ENCODE results near the gene IGFBP3. TPM values are rescaled to one million over a fixed set of nuclear protein-coding genes. Genes with fewer than 3 reads are reported as not detected.

Gene IGFBP3
- 100 to 1,000 TPM in 1 of 4 donors, 10 to 100 TPM in 3; 25.4 to 118 (median 57.6) TPM for total RNA-seq

- peak within 1 kb of the TSS; percentile 26 to 58 (median 42) for H3K4me3 ChIP-seq
- in situ Hi-C loops (cut with MboI; ENCODE audit: low pct_ligation_motif_present in 1 of 4, low pct_unique_long_range_greater_than_20kb in 1 of 4, low sequenced_read_pairs in 3 of 4), result loop anchor here in 3 of 4 donors (5.0 to 25.0 kb wide), 5 partner anchors 432 to 1267 kb away; no protein-coding TSS in a partner anchor
- peaks cover 0 to 29% (median 20%) of the 10 kb centered on the region in 4 donors for H3K4me1 ChIP-seq
Measured at GRCh38 chr7:45920502-45921380, at the start of gene IGFBP3. Gene IGFBP3 (minus strand): TSS chr7:45921272. CDS start chr7:45921140, 132 bp downstream.

GRCh38 chr7:45970454-45970853 lies 49.4 kb upstream of the IGFBP3 start:
- Histone ChIP-seq H3K27me3 (no peaks in the 10 kb centered on the region), H3K9me3 (no peaks in the 10 kb centered on the region), H3K36me3 (no peaks in the 10 kb centered on the region), H3K27ac (no peak overlapping the region), H3K4me1 (no peaks in the 10 kb centered on the region), H3K4me3 (no peak overlapping the region)
- no peak for DNase-seq
- WGBS, 2 donors (ENCODE audit: low coverage in 1 of 2), result 69% methylated on average over 2 of the region's 2 CpGs; no CpG with 5 or more reads in 1 of the 2 donors
- TF ChIP-seq POLR2A (IDR thresholded peaks at IDR 0.05) (no peak), POLR2AphosphoS5 (IDR thresholded peaks at IDR 0.05) (no peak), CTCF (IDR thresholded peaks at IDR 0.05) (no peak), EP300 (IDR thresholded peaks at IDR 0.05; ENCODE audit: low read depth) (no peak)
- intact Hi-C loops (cut with DNase I; ENCODE audit: low total_unique reads) (no loop called here), in situ Hi-C loops (cut with MboI; ENCODE audit: low pct_ligation_motif_present in 1 of 4, low pct_unique_long_range_greater_than_20kb in 1 of 4, low sequenced_read_pairs in 3 of 4) (no loop called here)

More at GRCh38 chr7:45920502-45921380, at the start of gene IGFBP3:
- peaks cover 62% of the 10 kb centered on the region for H3K27me3 ChIP-seq
- no peaks in the 10 kb centered on the region for H3K36me3 ChIP-seq
- H3K27ac ChIP-seq, result peak within 1 kb of the TSS; percentile 48 to 76 (median 56)
- H3K9me3 ChIP-seq, result no peaks in the 10 kb centered on the region
- no peak for TF ChIP-seq EP300 (IDR thresholded peaks at IDR 0.05; ENCODE audit: low read depth)
- TF ChIP-seq POLR2AphosphoS5 (IDR thresholded peaks at IDR 0.05), result peak in 1 of 3 donors; percentile 53
- TF ChIP-seq POLR2A (IDR thresholded peaks at IDR 0.05), result peak; percentile 28
- TF ChIP-seq CTCF (IDR thresholded peaks at IDR 0.05), result no peak
- intact Hi-C loops (cut with DNase I; ENCODE audit: low total_unique reads), result no loop called here
- 0 to 3% methylated on average over 2 to 42 of the region's 111 CpGs for WGBS, 2 donors (ENCODE audit: low coverage in 1 of 2)
- DNase-seq, result no peak

GRCh38 chr7:45969940-45970339 lies 48.9 kb upstream of the IGFBP3 start:
- Histone ChIP-seq H3K27ac (no peak overlapping the region), H3K4me3 (no peak overlapping the region), H3K9me3 (no peaks in the 10 kb centered on the region), H3K36me3 (no peaks in the 10 kb centered on the region), H3K4me1 (no peaks in the 10 kb centered on the region), H3K27me3 (no peaks in the 10 kb centered on the region)
- TF ChIP-seq CTCF (IDR thresholded peaks at IDR 0.05), result no peak
- TF ChIP-seq POLR2A (IDR thresholded peaks at IDR 0.05), result no peak
- TF ChIP-seq EP300 (IDR thresholded peaks at IDR 0.05; ENCODE audit: low read depth), result no peak
- WGBS, 2 donors (ENCODE audit: low coverage in 1 of 2), result 69 to 100% methylated on average over 1 to 5 of the region's 5 CpGs
- intact Hi-C loops (cut with DNase I; ENCODE audit: low total_unique reads), result no loop called here
- in situ Hi-C loops (cut with MboI; ENCODE audit: low pct_ligation_motif_present in 1 of 4, low pct_unique_long_range_greater_than_20kb in 1 of 4, low sequenced_read_pairs in 3 of 4), result no loop called here
- no peak for DNase-seq

GRCh38 chr7:45968856-45969541 lies 47.9 kb upstream of the IGFBP3 start:
- in situ Hi-C loops (cut with MboI; ENCODE audit: low pct_ligation_motif_present in 1 of 4, low pct_unique_long_range_greater_than_20kb in 1 of 4, low sequenced_read_pairs in 3 of 4), result no loop called here
- 73 to 85% methylated on average over 7 to 10 of the region's 10 CpGs for WGBS, 2 donors (ENCODE audit: low coverage in 1 of 2)
- DNase-seq, result no peak
- no peaks in the 10 kb centered on the region for H3K27me3 ChIP-seq
- H3K9me3 ChIP-seq, result no peaks in the 10 kb centered on the region
- H3K4me1 ChIP-seq, result no peaks in the 10 kb centered on the region
- no peak overlapping the region for H3K27ac ChIP-seq
- no peak for TF ChIP-seq CTCF (IDR thresholded peaks at IDR 0.05)
- no peak for TF ChIP-seq POLR2A (IDR thresholded peaks at IDR 0.05)
- TF ChIP-seq EP300 (IDR thresholded peaks at IDR 0.05; ENCODE audit: low read depth), result no peak
- no peak for TF ChIP-seq POLR2AphosphoS5 (IDR thresholded peaks at IDR 0.05)
- intact Hi-C loops (cut with DNase I; ENCODE audit: low total_unique reads), result no loop called here
- H3K4me3 ChIP-seq, result no peak overlapping the region
- H3K36me3 ChIP-seq, result no peaks in the 10 kb centered on the region
